Lower leg skin (tissue), 3 donors: ENCODE measurements around the gene CDC14A.

Source experiments
- POLR2A ChIP-seq, 2 donors: fragments of 450-650 bp; IDR thresholded peaks; one replicate each; pipeline ENCODE4 v1.6.1; 2016 to 2017; ENCODE audit warnings: antibody characterized with exemption in 2 of 2, mild to moderate bottlenecking in 1 of 2, moderate library complexity in 1 of 2
- TF ChIP-seq, protein P1 (sequence below), 3 donors: fragments of 450-650 bp; IDR thresholded peaks; one replicate each; pipeline ENCODE4 v1.5.1; 2016; ENCODE audit warnings: antibody characterized with exemption in 3 of 3, mild to moderate bottlenecking in 3 of 3, moderate library complexity in 2 of 3

DNA sequence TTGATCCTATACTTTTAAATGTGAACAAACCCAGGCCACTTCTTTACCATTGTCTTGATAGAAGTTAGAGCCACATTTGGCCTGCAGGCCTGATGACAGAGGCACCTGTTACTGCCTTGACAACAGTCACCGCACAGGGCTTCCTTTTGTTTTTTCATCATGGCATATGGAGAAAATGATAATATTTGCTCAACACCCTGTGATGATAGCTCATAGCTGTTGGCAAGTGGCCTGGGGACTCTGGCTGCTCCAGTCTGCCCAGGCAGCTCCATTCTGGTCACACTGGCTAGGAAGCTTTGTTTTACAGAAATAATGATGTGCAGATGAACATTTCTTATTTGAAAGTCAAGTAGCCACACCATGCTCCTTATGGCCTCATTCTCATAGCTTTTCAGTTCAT, 96.1 kb downstream of the CDC14A start:
- TF ChIP-seq POLR2A (IDR thresholded peaks at IDR 0.05): no peak
- TF ChIP-seq, protein P1, sequence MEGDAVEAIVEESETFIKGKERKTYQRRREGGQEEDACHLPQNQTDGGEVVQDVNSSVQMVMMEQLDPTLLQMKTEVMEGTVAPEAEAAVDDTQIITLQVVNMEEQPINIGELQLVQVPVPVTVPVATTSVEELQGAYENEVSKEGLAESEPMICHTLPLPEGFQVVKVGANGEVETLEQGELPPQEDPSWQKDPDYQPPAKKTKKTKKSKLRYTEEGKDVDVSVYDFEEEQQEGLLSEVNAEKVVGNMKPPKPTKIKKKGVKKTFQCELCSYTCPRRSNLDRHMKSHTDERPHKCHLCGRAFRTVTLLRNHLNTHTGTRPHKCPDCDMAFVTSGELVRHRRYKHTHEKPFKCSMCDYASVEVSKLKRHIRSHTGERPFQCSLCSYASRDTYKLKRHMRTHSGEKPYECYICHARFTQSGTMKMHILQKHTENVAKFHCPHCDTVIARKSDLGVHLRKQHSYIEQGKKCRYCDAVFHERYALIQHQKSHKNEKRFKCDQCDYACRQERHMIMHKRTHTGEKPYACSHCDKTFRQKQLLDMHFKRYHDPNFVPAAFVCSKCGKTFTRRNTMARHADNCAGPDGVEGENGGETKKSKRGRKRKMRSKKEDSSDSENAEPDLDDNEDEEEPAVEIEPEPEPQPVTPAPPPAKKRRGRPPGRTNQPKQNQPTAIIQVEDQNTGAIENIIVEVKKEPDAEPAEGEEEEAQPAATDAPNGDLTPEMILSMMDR (IDR thresholded peaks at IDR 0.05): no peak
